Measurements from ENCODE around the gene ITIH5. TPM values are rescaled to one million over a fixed set of nuclear protein-coding genes. Genes with fewer than 3 reads are reported as not detected.

Gene ITIH5
- total and polyA plus RNA-seq, 2 of the 13 experiments (the other 11 are each of a cell fraction or from before 2014, with no cell fraction given): 4.7 to 8.9 TPM

GRCh38 chr10:7565871-7566270, 100.9 kb downstream of the ITIH5 start (continued):
- TF ChIP-seq SP140L (CRISPR knock-in tag; IDR thresholded peaks at IDR 0.05; ENCODE audit: borderline replicate concordance) (no peak), ZNF770 (CRISPR knock-in tag; IDR thresholded peaks at IDR 0.05) (no peak), SNAPC5 (CRISPR knock-in tag; IDR thresholded peaks at IDR 0.05; ENCODE audit: borderline replicate concordance) (no peak), ASH2L (IDR thresholded peaks at IDR 0.05; ENCODE audit: insufficient read length, low read depth, low read length) (no peak), ZNF17 (CRISPR knock-in tag; IDR thresholded peaks at IDR 0.05) (no peak)

GRCh38 chr10:7563770-7564169, 103.0 kb downstream of the ITIH5 start:
- CTCF ChIA-PET (ENCODE audit: low intra/inter-chr PET ratio, low total read pairs): no interaction called here
- no peak for ATAC-seq
- TF ChIP-seq NFE2L2 (IDR thresholded peaks at IDR 0.05; ENCODE audit: low read length): no peak
- no peak for TF ChIP-seq MZF1 (CRISPR knock-in tag; IDR thresholded peaks at IDR 0.05; ENCODE audit: borderline replicate concordance)
- TF ChIP-seq GLI4 (CRISPR knock-in tag; IDR thresholded peaks at IDR 0.05; ENCODE audit: borderline replicate concordance): no peak
- no peak for TF ChIP-seq ZNF431 (CRISPR knock-in tag; IDR thresholded peaks at IDR 0.05; ENCODE audit: borderline replicate concordance, low read depth)
- no peak for TF ChIP-seq ZBED4 (CRISPR knock-in tag; IDR thresholded peaks at IDR 0.05; ENCODE audit: borderline replicate concordance)

More at GRCh38 chr10:7563770-7564169, 103.0 kb downstream of the ITIH5 start:
- no peak for DNase-seq (ENCODE audit: low spot score)
- in situ Hi-C loops (cut with HindIII; ENCODE audit: extremely low pct_ligation_motif_present, low pct_unique_long_range_greater_than_20kb): no loop called here
- Histone ChIP-seq H3K36me3 (replicated peaks in 1 of 2; ENCODE audit: control insufficient read depth in 1 of 2, insufficient read depth in 2 of 2, low read length in 2 of 2) (no peaks in the 10 kb centered on the region), H3K4me3 (replicated peaks in 1 of 3; ENCODE audit: insufficient read depth in 1 of 3, low read depth in 2 of 3, low read length in 3 of 3) (no peak overlapping the region), H3K27me3 (ENCODE audit: control insufficient read depth in 1 of 2, insufficient read depth in 2 of 2, low read length in 2 of 2) (no peaks in the 10 kb centered on the region), H3K9ac (ENCODE audit: insufficient read depth, low read depth, low read length) (no peak overlapping the region), H3K27ac (ENCODE audit: extremely low read length, insufficient read depth, low read length) (no peak overlapping the region), H3K9me3 (ENCODE audit: low read length) (no peaks in the 10 kb centered on the region), H3K79me2 (ENCODE audit: insufficient read depth, low read length) (no peaks in the 10 kb centered on the region), H3K4me2 (ENCODE audit: low read depth, low read length) (no peak overlapping the region), H3K4me1 (ENCODE audit: insufficient read depth, low read length) (peaks cover 20% of the 10 kb centered on the region), H2AFZ (ENCODE audit: low read length) (no peak overlapping the region), H4K20me1 (ENCODE audit: insufficient read depth, low read length) (no peaks in the 10 kb centered on the region)
- 75% methylated on average over 7 of the region's 14 CpGs for WGBS (ENCODE audit: low lambda C conversion rate)
- no peak for FAIRE-seq
- POLR2A ChIA-PET: interaction anchor here (1.3 kb wide), 1 partner anchor 123 kb away, joined by 4 read pairs; no protein-coding TSS in a partner anchor
- no TSS peak for BruUV-seq (replicated peaks)
- intact Hi-C loops (cut with micrococcal nuclease; ENCODE audit: unreplicated experiment): no loop called here
